Calu3 (cell line): ENCODE measurements around the gene TMEM243. TPM values are rescaled to one million over a fixed set of nuclear protein-coding genes. Genes with fewer than 3 reads are reported as not detected.

Experiments
- BruUV-seq: library from RNA; stranded (reverse); fragments of 400-500 nt; replicated peaks from 2 replicates; lab custom pipeline; 2021; lab: Mats Ljungman, UMichigan
- CTCF ChIA-PET: fragments of 300-600 bp; sonication (Branson Sonifier 250); formaldehyde crosslinking; loops from one replicate; lab custom pipeline; 2022; ENCODE audit warnings: antibody characterized with exemption; lab: Charles Lee
- DNase-seq: peaks from one replicate; pipeline ENCODE4 v3.0.0; 2022
- H3K27ac Mint-ChIP-seq: one replicate; pipeline ENCODE4 v1.8.0; 2022; ENCODE audit warnings: mixed read lengths; ENCODE audit not compliant: unreplicated experiment
- H3K27me3 Mint-ChIP-seq: one replicate; pipeline ENCODE4 v1.8.0; 2022; ENCODE audit warnings: mixed read lengths; ENCODE audit not compliant: unreplicated experiment
- H3K36me3 Mint-ChIP-seq: one replicate; pipeline ENCODE4 v1.8.0; 2022; ENCODE audit warnings: mild to moderate bottlenecking, moderate library complexity, mixed read lengths; ENCODE audit not compliant: insufficient read depth, unreplicated experiment
- H3K4me1 Mint-ChIP-seq: one replicate; pipeline ENCODE4 v1.8.0; 2022; ENCODE audit warnings: mild to moderate bottlenecking, low read depth, mixed read lengths; ENCODE audit not compliant: unreplicated experiment
- H3K4me3 Mint-ChIP-seq: one replicate; pipeline ENCODE4 v1.8.0; 2022; ENCODE audit warnings: mild to moderate bottlenecking, low read depth, moderate library complexity, mixed read lengths; ENCODE audit not compliant: unreplicated experiment
- H3K9me3 Mint-ChIP-seq: one replicate; pipeline ENCODE4 v1.8.0; 2022; ENCODE audit warnings: low read depth, mixed read lengths; ENCODE audit not compliant: unreplicated experiment
- intact Hi-C: fragments of 100-400 bp; cut with micrococcal nuclease; formaldehyde crosslinking; loops from one replicate; pipeline ENCODE4 v1.10.0; 2022; ENCODE audit not compliant: unreplicated experiment
- total RNA-seq: library from RNA; stranded (reverse); gene quantifications from 2 replicates; pipeline ENCODE4 v1.2.3, GENCODE V29; 2022
- TF ChIP-seq, protein P1 (sequence below): fragments of 200-600 bp; IDR thresholded peaks from one replicate; pipeline ENCODE4 v1.8.0; 2022; ENCODE audit warnings: antibody characterized with exemption; ENCODE audit not compliant: unreplicated experiment

The TMEM243 gene
- total RNA-seq, 1 experiment from 2014 or later = 23.2 TPM

DNA sequence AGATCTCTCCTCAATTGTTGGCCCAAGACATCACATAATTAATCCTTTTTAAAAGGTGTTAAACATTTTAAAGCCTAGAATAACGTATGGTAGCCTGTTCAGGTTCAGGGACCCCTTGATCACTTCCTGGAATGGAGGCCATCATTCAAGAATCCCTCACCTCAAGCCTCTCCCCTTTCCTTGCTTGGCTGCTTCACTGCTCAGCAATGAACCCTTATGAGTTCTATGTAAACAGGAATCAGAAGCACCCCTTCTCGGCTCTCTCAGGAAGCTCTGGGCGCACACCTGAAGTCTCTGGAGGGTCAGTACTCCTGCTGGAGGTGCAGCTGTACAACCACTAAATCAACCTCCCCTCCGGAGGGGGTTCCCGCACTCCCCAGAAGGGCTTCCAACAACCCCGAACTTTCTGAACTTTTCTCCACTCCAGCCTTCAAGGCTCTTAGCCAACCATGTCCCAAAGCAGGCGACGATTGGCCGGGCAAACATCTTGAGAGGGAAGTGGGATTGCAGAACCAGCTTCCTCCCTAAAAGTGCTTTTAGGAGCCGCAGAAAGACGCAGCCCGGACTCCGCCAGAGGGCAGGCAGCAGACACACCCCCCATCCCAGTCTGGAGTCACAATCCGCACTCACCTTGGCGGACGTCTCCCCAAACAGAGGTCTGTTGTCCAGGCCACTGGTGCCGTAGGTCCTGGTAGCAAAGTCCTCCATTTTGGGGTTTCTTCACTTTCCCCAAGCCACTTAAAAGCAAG lies 562 bp downstream of the TMEM243 start:
- Mint-ChIP-seq H3K4me1 (no peaks in the 10 kb centered on the region), H3K36me3 (peaks cover 25% of the 10 kb centered on the region), H3K4me3 (peak overlapping the region; percentile 93), H3K9me3 (no peaks in the 10 kb centered on the region), H3K27me3 (no peaks in the 10 kb centered on the region), H3K27ac (peak overlapping the region; percentile 88)
- BruUV-seq = no TSS peak
- CTCF ChIA-PET = no interaction called here
- intact Hi-C loops = no loop called here
- DNase-seq = peak; percentile 47
- TF ChIP-seq, protein P1, sequence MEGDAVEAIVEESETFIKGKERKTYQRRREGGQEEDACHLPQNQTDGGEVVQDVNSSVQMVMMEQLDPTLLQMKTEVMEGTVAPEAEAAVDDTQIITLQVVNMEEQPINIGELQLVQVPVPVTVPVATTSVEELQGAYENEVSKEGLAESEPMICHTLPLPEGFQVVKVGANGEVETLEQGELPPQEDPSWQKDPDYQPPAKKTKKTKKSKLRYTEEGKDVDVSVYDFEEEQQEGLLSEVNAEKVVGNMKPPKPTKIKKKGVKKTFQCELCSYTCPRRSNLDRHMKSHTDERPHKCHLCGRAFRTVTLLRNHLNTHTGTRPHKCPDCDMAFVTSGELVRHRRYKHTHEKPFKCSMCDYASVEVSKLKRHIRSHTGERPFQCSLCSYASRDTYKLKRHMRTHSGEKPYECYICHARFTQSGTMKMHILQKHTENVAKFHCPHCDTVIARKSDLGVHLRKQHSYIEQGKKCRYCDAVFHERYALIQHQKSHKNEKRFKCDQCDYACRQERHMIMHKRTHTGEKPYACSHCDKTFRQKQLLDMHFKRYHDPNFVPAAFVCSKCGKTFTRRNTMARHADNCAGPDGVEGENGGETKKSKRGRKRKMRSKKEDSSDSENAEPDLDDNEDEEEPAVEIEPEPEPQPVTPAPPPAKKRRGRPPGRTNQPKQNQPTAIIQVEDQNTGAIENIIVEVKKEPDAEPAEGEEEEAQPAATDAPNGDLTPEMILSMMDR = no peak

DNA sequence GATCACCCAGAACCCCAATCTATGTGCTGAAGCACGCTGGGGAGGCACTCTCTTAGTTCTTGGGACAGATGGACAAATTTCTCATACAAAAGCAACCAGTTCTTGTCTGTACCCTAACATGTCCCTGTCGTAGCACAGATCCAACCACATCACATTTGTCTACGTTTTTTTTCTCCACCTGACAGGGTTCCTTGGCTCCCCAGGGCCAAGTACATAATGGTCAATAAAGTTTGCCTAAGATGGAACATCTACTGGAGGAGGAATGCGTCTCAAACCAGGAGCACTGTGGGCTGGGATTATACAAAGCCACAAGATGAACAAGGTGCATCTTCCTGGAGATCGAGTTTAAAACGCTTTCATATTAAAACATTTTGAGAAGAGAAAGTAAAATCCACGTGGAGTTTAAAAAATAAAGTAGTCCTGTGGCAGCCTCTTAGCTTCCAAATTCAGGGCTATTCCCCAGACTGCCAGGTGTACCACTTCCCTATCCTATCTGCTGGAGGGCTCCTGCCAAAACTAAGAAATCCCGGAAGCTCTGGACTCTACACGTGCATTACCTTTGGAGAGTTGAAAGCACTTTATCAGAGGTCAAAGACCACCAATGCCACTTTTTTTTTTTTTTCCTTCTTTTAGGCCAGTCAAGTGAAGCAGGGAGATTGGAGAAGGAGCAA lies 1.4 kb downstream of the TMEM243 start:
- H3K27ac Mint-ChIP-seq = peak overlapping the region; percentile 88
- peaks cover 25% of the 10 kb centered on the region for H3K36me3 Mint-ChIP-seq
- CTCF ChIA-PET = no interaction called here
- TSS peak; percentile 23 for BruUV-seq
- intact Hi-C loops = no loop called here
- no peak for DNase-seq
- no peaks in the 10 kb centered on the region for H3K9me3 Mint-ChIP-seq
- no peaks in the 10 kb centered on the region for H3K4me1 Mint-ChIP-seq
- no peaks in the 10 kb centered on the region for H3K27me3 Mint-ChIP-seq
- peak overlapping the region; percentile 93 for H3K4me3 Mint-ChIP-seq
- TF ChIP-seq, protein P1 = no peak

DNA sequence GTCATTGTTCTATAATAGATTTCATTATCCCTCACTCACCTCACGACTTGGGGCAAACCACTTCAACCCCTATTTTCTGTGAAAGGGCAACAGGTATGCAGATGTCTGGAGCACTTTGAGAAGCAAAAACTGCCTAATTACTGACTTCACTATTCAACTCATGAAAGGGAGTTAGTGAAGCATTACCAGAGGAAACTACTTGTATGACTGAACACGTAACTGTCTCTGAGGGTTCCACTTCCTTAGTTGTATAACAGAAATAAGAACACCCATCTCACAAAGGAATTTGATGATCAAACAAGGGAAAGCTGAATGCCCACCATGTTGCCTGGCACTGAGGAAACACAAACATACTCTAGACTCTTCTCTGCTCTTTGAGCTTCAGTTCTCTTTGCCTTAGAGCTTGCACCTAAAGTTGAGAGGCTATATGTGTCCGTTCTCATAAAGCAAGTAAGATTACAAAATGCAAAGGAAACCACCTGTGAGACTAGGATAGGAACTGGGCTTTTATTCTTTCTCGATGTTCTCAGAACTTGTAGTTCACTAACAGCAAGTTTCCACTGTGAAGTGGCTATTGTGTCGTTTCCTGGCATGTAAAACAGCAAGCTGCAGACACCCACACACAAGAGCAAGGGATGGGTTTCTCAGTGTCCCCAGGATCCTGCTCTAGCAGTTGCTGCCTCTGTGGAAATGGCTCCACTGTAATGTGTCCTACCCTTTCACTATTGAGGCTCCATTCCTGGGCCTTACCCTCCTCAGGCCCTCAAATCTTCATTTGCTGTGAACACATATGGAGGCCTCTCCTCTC lies 2.6 kb downstream of the TMEM243 start:
- Mint-ChIP-seq H3K9me3 (no peaks in the 10 kb centered on the region), H3K27ac (no peak overlapping the region), H3K4me3 (no peak overlapping the region), H3K27me3 (no peaks in the 10 kb centered on the region), H3K36me3 (peaks cover 25% of the 10 kb centered on the region), H3K4me1 (no peaks in the 10 kb centered on the region)
- CTCF ChIA-PET = no interaction called here
- no TSS peak for BruUV-seq
- intact Hi-C loops = no loop called here
- TF ChIP-seq, protein P1 = no peak
- DNase-seq = no peak

DNA sequence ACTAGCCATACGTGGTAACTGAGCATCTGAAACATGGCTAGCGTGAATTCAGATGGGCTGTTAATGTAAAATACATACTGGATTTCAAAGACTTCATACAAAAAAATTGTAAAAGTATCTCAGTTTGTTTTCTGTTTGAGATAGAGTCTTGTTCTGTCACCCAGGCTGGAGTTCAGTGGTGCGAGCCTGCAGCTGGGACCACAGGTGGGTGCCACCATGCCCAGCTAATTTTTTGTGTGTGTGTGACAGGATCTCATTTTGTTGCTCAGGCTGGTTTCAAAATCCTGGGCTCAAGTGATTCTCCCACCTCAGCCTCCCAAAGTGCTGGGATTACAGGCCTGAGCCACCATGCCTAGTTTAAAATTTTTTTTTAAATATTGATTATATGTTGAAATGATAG lies 4.5 kb downstream of the TMEM243 start:
- H3K4me3 Mint-ChIP-seq = no peak overlapping the region
- H3K36me3 Mint-ChIP-seq = peaks cover 15% of the 10 kb centered on the region
- TF ChIP-seq, protein P1 = no peak
- CTCF ChIA-PET = no interaction called here
- no TSS peak for BruUV-seq
- no peak for DNase-seq
- no peak overlapping the region for H3K27ac Mint-ChIP-seq
- intact Hi-C loops = no loop called here
- H3K27me3 Mint-ChIP-seq = no peaks in the 10 kb centered on the region
- H3K9me3 Mint-ChIP-seq = no peaks in the 10 kb centered on the region
- H3K4me1 Mint-ChIP-seq = no peaks in the 10 kb centered on the region
